ENCODE results near the gene SEPTIN5.

SEPTIN5 gene

GRCh38 chr22:19749876-19750275 is 35.6 kb downstream of the SEPTIN5 start:
- TF ChIP-seq CTCF (IDR thresholded peaks at IDR 0.05; ENCODE audit: low read depth, low read length) = no peak
- DNase-seq (ENCODE audit: low read depth, low spot score) = no peak
- no peak overlapping the region for H3K4me3 ChIP-seq (ENCODE audit: low read depth, low read length)
- in situ Hi-C loops (cut with HindIII; ENCODE audit: low sequenced_read_pairs) = no loop called here

- no peak overlapping the region for H3K4me3 ChIP-seq (ENCODE audit: low read depth, low read length)
- TF ChIP-seq CTCF (IDR thresholded peaks at IDR 0.05; ENCODE audit: low read depth, low read length) = no peak
- in situ Hi-C loops (cut with HindIII; ENCODE audit: low sequenced_read_pairs) = no loop called here
- DNase-seq (ENCODE audit: low read depth, low spot score) = peak; percentile 47
These were observed 36.5 kb downstream of the SEPTIN5 start for GRCh38 chr22:19750507-19751490.

GRCh38 chr22:19751497-19752245 is 37.4 kb downstream of the SEPTIN5 start:
- DNase-seq (ENCODE audit: low read depth, low spot score) = no peak
- in situ Hi-C loops (cut with HindIII; ENCODE audit: low sequenced_read_pairs) = no loop called here
- no peak for TF ChIP-seq CTCF (IDR thresholded peaks at IDR 0.05; ENCODE audit: low read depth, low read length)
- H3K4me3 ChIP-seq (ENCODE audit: low read depth, low read length) = no peak overlapping the region

GRCh38 chr22:19753090-19753842 is 39.0 kb downstream of the SEPTIN5 start:
- no peak overlapping the region for H3K4me3 ChIP-seq (ENCODE audit: low read depth, low read length)
- DNase-seq (ENCODE audit: low read depth, low spot score) = no peak
- peak; percentile 23 for TF ChIP-seq CTCF (IDR thresholded peaks at IDR 0.05; ENCODE audit: low read depth, low read length)
- in situ Hi-C loops (cut with HindIII; ENCODE audit: low sequenced_read_pairs) = no loop called here

GRCh38 chr22:19753996-19754700 is 39.8 kb downstream of the SEPTIN5 start:
- no peak overlapping the region for H3K4me3 ChIP-seq (ENCODE audit: low read depth, low read length)
- no peak for DNase-seq (ENCODE audit: low read depth, low spot score)
- in situ Hi-C loops (cut with HindIII; ENCODE audit: low sequenced_read_pairs) = no loop called here
- TF ChIP-seq CTCF (IDR thresholded peaks at IDR 0.05; ENCODE audit: low read depth, low read length) = no peak
